Astrocyte of the spinal cord (primary cell): ENCODE results near the gene CACNA1A.

Source experiments
- DNase-seq: peaks from one replicate; pipeline ENCODE4 v3.0.0; 2011; ENCODE audit warnings: low read depth, low spot score
- H3K4me3 ChIP-seq: 2 replicates; pipeline ENCODE4 v1.5.1; 2011; ENCODE audit warnings: low read depth, mild to moderate bottlenecking, low read length, moderate library complexity
- CTCF ChIP-seq: IDR thresholded peaks from 2 replicates; pipeline ENCODE4 v1.5.1; 2012; ENCODE audit warnings: low read depth, mild to moderate bottlenecking, low read length, inconsistent platforms
- in situ Hi-C: cut with HindIII; loops from 2 replicates; pipeline ENCODE4 v1.10.0; 2017; ENCODE audit warnings: low sequenced_read_pairs

The CACNA1A gene

GRCh38 chr19:13506471-13506820 is at the start of gene CACNA1A:
TSS of gene CACNA1A (minus strand) at chr19:13506479. CDS start at chr19:13506224, 255 bp downstream.
- in situ Hi-C loops = no loop called here
- no peak for DNase-seq
- no peak for TF ChIP-seq CTCF
- H3K4me3 ChIP-seq = peak within 1 kb of the TSS; percentile 12

GRCh38 chr19:13554506-13555240 is 48.4 kb upstream of the CACNA1A start:
- no peak for TF ChIP-seq CTCF
- DNase-seq = no peak
- in situ Hi-C loops = no loop called here
- no peak overlapping the region for H3K4me3 ChIP-seq

- H3K4me3 ChIP-seq = no peak overlapping the region
- DNase-seq = no peak
- no peak for TF ChIP-seq CTCF
- in situ Hi-C loops = no loop called here
Observed at GRCh38 chr19:13553880-13554400, 47.7 kb upstream of the CACNA1A start.

- no peak for TF ChIP-seq CTCF
- no peak for DNase-seq
- in situ Hi-C loops = no loop called here
- H3K4me3 ChIP-seq = no peak overlapping the region
Observed at GRCh38 chr19:13548131-13548530, 41.9 kb upstream of the CACNA1A start.

- TF ChIP-seq CTCF = no peak
- DNase-seq = no peak
- H3K4me3 ChIP-seq = no peak overlapping the region
- in situ Hi-C loops = no loop called here
Observed at GRCh38 chr19:13547102-13547501, 40.8 kb upstream of the CACNA1A start.

- no peak for DNase-seq
- H3K4me3 ChIP-seq = no peak overlapping the region
- no peak for TF ChIP-seq CTCF
- in situ Hi-C loops = no loop called here
Observed at GRCh38 chr19:13544423-13544822, 38.1 kb upstream of the CACNA1A start.
